ENCODE measurements around the gene LYSMD4. TPM values are rescaled to one million over a fixed set of nuclear protein-coding genes. Genes with fewer than 3 reads are reported as not detected.

The LYSMD4 gene
- total and polyA plus RNA-seq, 2 of the 8 experiments (the other 6 are each of a cell fraction or from before 2014, with no cell fraction given), result 7.5 to 17.5 TPM

- no peak overlapping the region for H3K56ac ChIP-seq (replicated peaks; ENCODE audit: insufficient read length, low read depth, low read length)
- H2BK120ac ChIP-seq (replicated peaks; ENCODE audit: low read depth, low read length), result no peak overlapping the region
- peak; percentile 36 for FAIRE-seq
- H3K9me3 ChIP-seq (ENCODE audit: insufficient read depth in 2 of 2, low read depth in 1 of 2, low read length in 1 of 2), result no peaks in the 10 kb centered on the region
- H2BK15ac ChIP-seq (ENCODE audit: low read length), result no peak overlapping the region
- ChIA-PET POLR2A (ENCODE audit: partially characterized antibody) (no interaction called here), CTCF (ENCODE audit: partially characterized antibody) (interaction anchor here (0.6 to 6.8 kb wide), 43 partner anchors 11 to 504 kb away, joined by 3 to 92 read pairs (median 4); partner anchors contain the start of genes LRRC28 and LYSMD4)
- H4K20me1 ChIP-seq (replicated peaks in 1 of 2; ENCODE audit: control insufficient read depth in 1 of 2, insufficient read depth in 2 of 2, low read length in 2 of 2), result no peaks in the 10 kb centered on the region
- H3K23me2 ChIP-seq (ENCODE audit: low read depth, low read length), result no peaks in the 10 kb centered on the region
- no peak overlapping the region for H3K18ac ChIP-seq (ENCODE audit: extremely low read depth, low read length)
- no peak overlapping the region for H4K5ac ChIP-seq (ENCODE audit: insufficient read length, low read depth, low read length)
- no peak overlapping the region for H3K27ac ChIP-seq (ENCODE audit: low read depth, low read length)
- peaks cover 0 to 10% (median 0%) of the 10 kb centered on the region in 4 experiments; a peak in 2 of 7 replicates for H3K27me3 ChIP-seq (replicated peaks in 1 of 4; ENCODE audit: control insufficient read depth in 3 of 4, extremely low read depth in 1 of 4, insufficient read depth in 3 of 4, low read length in 3 of 4)
- no peak overlapping the region for H2AK5ac ChIP-seq (ENCODE audit: low read depth, low read length)
- H2BK12ac ChIP-seq (ENCODE audit: low read depth, low read length), result no peak overlapping the region
- H4K8ac ChIP-seq (ENCODE audit: extremely low read depth, insufficient read depth, low read length), result no peak overlapping the region; the same call in 1 of the 2 replicates
- no peak overlapping the region for H3K14ac ChIP-seq (ENCODE audit: insufficient read length)
- H3K79me2 ChIP-seq (ENCODE audit: control insufficient read depth in 1 of 2, insufficient read depth in 2 of 2, low read length in 2 of 2), result no peaks in the 10 kb centered on the region
- H2AFZ ChIP-seq (ENCODE audit: low read length), result peak overlapping the region; percentile 49; the same call in 1 of the 2 replicates
- H3K4ac ChIP-seq (replicated peaks; ENCODE audit: insufficient read length, low read depth, low read length), result no peak overlapping the region
- no peaks in the 10 kb centered on the region for H3K79me1 ChIP-seq (ENCODE audit: low read depth, low read length)
- H4K91ac ChIP-seq (replicated peaks; ENCODE audit: insufficient read length, low read length), result no peak overlapping the region
- peak in 1 of 2 experiments; percentile 49 for DNase-seq (ENCODE audit: low read depth in 1 of 2, low spot score in 2 of 2)
- H3K23ac ChIP-seq (ENCODE audit: insufficient read length), result no peak overlapping the region
- WGBS, 2 experiments (ENCODE audit: extremely low coverage in 1 of 2, insufficient coverage in 1 of 2, insufficient read length in 1 of 2, insufficient replicate concordance in 2 of 2, low coverage in 1 of 2, low lambda C conversion rate in 2 of 2, missing lambda C conversion rate in 1 of 2), result 30% methylated on average over 7 of the region's 7 CpGs; no CpG with 5 or more reads in 1 of the 2 experiments
- H3K4me3 ChIP-seq (ENCODE audit: extremely low read depth in 1 of 4, insufficient read depth in 2 of 4, low read depth in 3 of 4, low read length in 4 of 4), result no peak overlapping the region
- H3K36me3 ChIP-seq (ENCODE audit: control insufficient read depth in 2 of 4, insufficient read depth in 4 of 4, low read length in 3 of 4), result no peaks in the 10 kb centered on the region
- H3K4me2 ChIP-seq (ENCODE audit: insufficient read depth in 1 of 2, low read depth in 2 of 2, low read length in 2 of 2), result no peak overlapping the region
- no peak overlapping the region for H3K9ac ChIP-seq (replicated peaks in 1 of 4; ENCODE audit: extremely low read depth in 1 of 4, low read depth in 3 of 4, low read length in 3 of 4)
- H3K4me1 ChIP-seq (replicated peaks in 1 of 4; ENCODE audit: control insufficient read depth in 3 of 4, insufficient read depth in 4 of 4, low read length in 3 of 4), result no peaks in the 10 kb centered on the region
- H2BK20ac ChIP-seq (ENCODE audit: low read length), result no peak overlapping the region
- no peak overlapping the region for H2BK5ac ChIP-seq (ENCODE audit: low read depth, low read length)
- TF ChIP-seq RAD21 (IDR thresholded peaks at IDR 0.05 in 1 of 2, conservative IDR thresholded peaks at IDR 0.05 in 1 of 2; ENCODE audit: low read depth in 2 of 2, low read length in 2 of 2), result peak; percentile 85 to 87
- TF ChIP-seq CREB1 (IDR thresholded peaks at IDR 0.05), result no peak
- no peak for TF ChIP-seq SIX5 (IDR thresholded peaks at IDR 0.05; ENCODE audit: low read depth, low read length)
- TF ChIP-seq CBX8 (IDR thresholded peaks at IDR 0.05; ENCODE audit: borderline replicate concordance, low read depth, low read length), result no peak
- peak; percentile 18; the same call in 1 of the 2 replicates for TF ChIP-seq TEAD4 (IDR thresholded peaks at IDR 0.05; ENCODE audit: low read depth, low read length)
- no peak for TF ChIP-seq TBP (IDR thresholded peaks at IDR 0.05; ENCODE audit: low read depth, low read length)
- TF ChIP-seq SP4 (IDR thresholded peaks at IDR 0.05; ENCODE audit: low read length), result no peak
- TF ChIP-seq MAX (IDR thresholded peaks at IDR 0.05), result peak; percentile 62
- no peak for TF ChIP-seq SP2 (IDR thresholded peaks at IDR 0.05; ENCODE audit: low read length)
- no peak for TF ChIP-seq SIN3A (conservative IDR thresholded peaks at IDR 0.05 in 1 of 2, IDR thresholded peaks at IDR 0.05 in 1 of 2; ENCODE audit: low read depth in 1 of 2, low read length in 2 of 2)
Observed at GRCh38 chr15:99755692-99756409, 22.6 kb upstream of the LYSMD4 start.

Data from H1 (cell line).